Activated T-cell treated with anti-CD3 and anti-CD28 coated beads, Interleukin-2, amount 50 U/mL, for 4 hours (primary cell): ENCODE measurements around the gene GABPB2. TPM values are rescaled to one million over a fixed set of nuclear protein-coding genes. Genes with fewer than 3 reads are reported as not detected.

Experiments
- ATAC-seq, 2 donors: fragments of 200-7000 bp; cut with Tn5 transposase; one replicate each; pipeline ENCODE4 v1.10.0; 2021
- DNase-seq: peaks from one replicate; pipeline ENCODE4 v3.0.0-alpha.2; 2020
- H3K27me3 Mint-ChIP-seq: one replicate; pipeline ENCODE4 v1.8.0; 2021; ENCODE audit warnings: low read depth, mixed read lengths
- H3K36me3 Mint-ChIP-seq: one replicate; pipeline ENCODE4 v1.8.0; 2022; ENCODE audit warnings: mixed read lengths; ENCODE audit not compliant: insufficient read depth
- H3K4me1 Mint-ChIP-seq: one replicate; pipeline ENCODE4 v1.8.0; 2021; ENCODE audit warnings: low read depth, mixed read lengths
- H3K4me3 Mint-ChIP-seq: one replicate; pipeline ENCODE4 v1.8.0; 2021; ENCODE audit warnings: mild to moderate bottlenecking, moderate library complexity, mixed read lengths
- H3K9me3 Mint-ChIP-seq: one replicate; pipeline ENCODE4 v1.8.0; 2021; ENCODE audit warnings: mixed read lengths
- total RNA-seq, 3 donors: library from RNA; stranded (reverse); gene quantifications; one replicate each; pipeline ENCODE4 v1.2.1, GENCODE V29; 2021

GABPB2 gene
- total RNA-seq, 3 donors from 2014 or later: 22.0 to 25.7 (median 22.2) TPM

GRCh38 chr1:151133018-151133806 is 62.7 kb downstream of the GABPB2 start:
- Mint-ChIP-seq H3K4me3 (no peak overlapping the region), H3K27me3 (peaks cover 8% of the 10 kb centered on the region), H3K4me1 (peaks cover 9% of the 10 kb centered on the region), H3K9me3 (no peaks in the 10 kb centered on the region), H3K36me3 (no peaks in the 10 kb centered on the region)
- no peak for ATAC-seq
- no peak for DNase-seq

GRCh38 chr1:151134396-151134795 is 63.8 kb downstream of the GABPB2 start:
- H3K36me3 Mint-ChIP-seq: no peaks in the 10 kb centered on the region
- H3K27me3 Mint-ChIP-seq: peaks cover 8% of the 10 kb centered on the region
- ATAC-seq (no peak), DNase-seq (no peak)
- peaks cover 9% of the 10 kb centered on the region for H3K4me1 Mint-ChIP-seq
- H3K4me3 Mint-ChIP-seq: no peak overlapping the region
- no peaks in the 10 kb centered on the region for H3K9me3 Mint-ChIP-seq

DNA sequence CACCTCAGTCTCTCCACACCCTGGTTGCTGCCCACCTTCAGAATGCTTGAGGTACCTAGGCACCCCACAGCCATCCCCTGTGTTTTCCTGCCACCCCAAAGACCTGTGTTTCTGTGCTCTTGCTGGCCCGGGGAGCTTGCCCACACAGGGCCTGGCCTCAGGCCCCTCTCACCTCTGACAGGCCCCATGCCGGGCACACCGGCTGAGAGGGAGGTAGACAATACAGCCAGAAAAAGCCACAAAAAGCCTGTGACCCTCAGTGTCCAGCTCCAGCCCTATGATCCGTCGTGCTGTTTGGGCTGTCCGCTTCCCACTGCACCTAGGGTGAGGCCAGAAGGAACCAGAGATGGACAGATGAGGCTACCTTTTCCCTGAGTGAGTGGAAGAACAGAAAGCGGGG is 64.4 kb downstream of the GABPB2 start:
- H3K27me3 Mint-ChIP-seq: peaks cover 8% of the 10 kb centered on the region
- ATAC-seq: no peak
- no peaks in the 10 kb centered on the region for H3K9me3 Mint-ChIP-seq

DNA sequence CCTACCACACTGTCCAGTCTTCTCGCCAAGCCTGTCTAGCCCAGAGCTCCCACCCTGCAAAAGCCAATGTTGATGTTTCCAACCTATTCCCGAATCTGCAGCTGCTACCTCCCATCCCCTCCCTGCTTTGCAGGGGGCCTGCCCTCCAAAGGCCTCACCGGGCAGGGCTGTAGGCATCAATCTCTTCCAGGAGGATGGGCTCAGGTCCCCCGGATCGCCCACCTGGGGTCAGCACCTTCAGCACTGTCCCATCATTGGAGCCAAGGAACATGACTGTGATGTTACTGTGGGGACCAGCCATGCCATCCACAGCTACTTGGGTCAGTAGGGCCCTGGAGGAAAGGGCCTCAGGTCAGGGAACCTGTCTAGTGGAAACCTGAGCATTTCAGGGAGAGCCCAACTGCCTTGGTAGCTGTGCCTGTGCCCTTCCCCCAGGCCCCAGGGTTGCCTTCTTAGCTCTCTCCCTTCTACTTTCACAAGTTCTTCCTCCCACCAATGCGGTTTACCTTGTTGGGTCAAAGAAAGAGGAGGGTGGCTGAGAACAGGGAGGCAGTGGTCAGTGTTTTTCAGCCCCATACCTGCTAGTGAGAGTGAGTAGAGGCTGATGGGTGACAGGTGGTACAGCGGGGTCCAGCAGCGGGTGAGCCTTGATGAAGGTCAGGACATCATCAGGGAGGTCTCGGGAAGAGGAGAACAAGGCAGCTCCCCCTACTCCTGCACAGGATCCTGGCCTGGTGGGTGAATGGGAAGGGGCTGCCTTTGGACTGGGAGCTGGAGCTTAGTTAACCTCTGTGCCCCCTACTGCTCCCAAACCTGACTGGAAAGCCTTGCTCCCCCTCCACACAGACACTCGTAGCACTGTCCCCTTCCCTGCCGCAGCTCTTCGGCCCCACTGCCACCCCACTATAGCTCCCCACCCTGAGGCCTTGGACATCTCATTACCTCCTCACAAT is 65.1 kb downstream of the GABPB2 start:
- H3K4me3 Mint-ChIP-seq: no peak overlapping the region
- H3K27me3 Mint-ChIP-seq: peaks cover 8% of the 10 kb centered on the region
- H3K9me3 Mint-ChIP-seq: no peaks in the 10 kb centered on the region
- ATAC-seq: no peak
- DNase-seq: no peak
- no peaks in the 10 kb centered on the region for H3K36me3 Mint-ChIP-seq
- H3K4me1 Mint-ChIP-seq: peaks cover 9% of the 10 kb centered on the region

More for the DNA sequence above, 64.4 kb downstream of the GABPB2 start:
- Mint-ChIP-seq H3K4me1 (peaks cover 9% of the 10 kb centered on the region), H3K4me3 (no peak overlapping the region), H3K36me3 (no peaks in the 10 kb centered on the region)
- no peak for DNase-seq

- Mint-ChIP-seq H3K36me3 (no peaks in the 10 kb centered on the region), H3K4me3 (no peak overlapping the region), H3K4me1 (no peaks in the 10 kb centered on the region), H3K27me3 (no peaks in the 10 kb centered on the region), H3K9me3 (no peaks in the 10 kb centered on the region)
- ATAC-seq: no peak
- DNase-seq: no peak
Observed at GRCh38 chr1:151137789-151138188, 67.2 kb downstream of the GABPB2 start.

DNA sequence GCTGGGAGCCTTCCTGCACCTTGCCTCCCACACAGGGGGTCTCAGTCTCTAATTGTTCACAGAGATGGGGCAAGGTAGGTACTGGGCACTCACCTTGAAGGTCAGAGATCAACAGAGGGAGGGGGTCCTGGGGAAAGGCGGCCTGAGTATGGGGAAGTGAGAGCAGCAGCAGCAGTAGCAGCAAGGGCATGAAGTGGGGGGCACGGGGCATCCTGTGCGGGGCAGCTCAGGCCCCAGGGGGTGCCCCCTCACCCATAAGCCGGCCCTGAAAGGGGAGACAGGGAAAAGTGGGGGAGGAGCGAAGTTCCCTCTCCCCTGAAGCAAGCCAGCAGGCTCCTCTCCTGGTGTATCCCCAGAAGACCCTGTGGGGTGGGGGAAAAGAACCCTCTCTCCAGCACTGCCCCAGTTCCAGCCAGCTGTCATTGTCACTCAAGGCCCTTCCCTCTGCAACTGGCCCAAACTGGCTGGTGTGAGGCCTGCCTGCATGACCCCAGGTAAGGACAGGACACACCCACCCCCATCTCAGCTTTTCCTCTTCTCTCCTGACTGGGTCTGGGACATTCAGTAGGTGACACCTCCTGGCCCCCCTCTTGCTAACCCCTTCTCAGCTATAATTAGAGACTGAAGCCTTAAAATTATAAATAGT is 72.0 kb downstream of the GABPB2 start:
- no peaks in the 10 kb centered on the region for H3K9me3 Mint-ChIP-seq
- H3K36me3 Mint-ChIP-seq: no peaks in the 10 kb centered on the region
- H3K27me3 Mint-ChIP-seq: no peaks in the 10 kb centered on the region
- peaks cover 11% of the 10 kb centered on the region for H3K4me1 Mint-ChIP-seq
- no peak for ATAC-seq
- no peak for DNase-seq
- no peak overlapping the region for H3K4me3 Mint-ChIP-seq

GRCh38 chr1:151143057-151143435 is 72.5 kb downstream of the GABPB2 start:
- no peak overlapping the region for H3K4me3 Mint-ChIP-seq
- H3K27me3 Mint-ChIP-seq: no peaks in the 10 kb centered on the region
- DNase-seq (no peak), ATAC-seq (no peak)
- peaks cover 11% of the 10 kb centered on the region for H3K4me1 Mint-ChIP-seq
- H3K36me3 Mint-ChIP-seq: no peaks in the 10 kb centered on the region
- no peaks in the 10 kb centered on the region for H3K9me3 Mint-ChIP-seq

DNA sequence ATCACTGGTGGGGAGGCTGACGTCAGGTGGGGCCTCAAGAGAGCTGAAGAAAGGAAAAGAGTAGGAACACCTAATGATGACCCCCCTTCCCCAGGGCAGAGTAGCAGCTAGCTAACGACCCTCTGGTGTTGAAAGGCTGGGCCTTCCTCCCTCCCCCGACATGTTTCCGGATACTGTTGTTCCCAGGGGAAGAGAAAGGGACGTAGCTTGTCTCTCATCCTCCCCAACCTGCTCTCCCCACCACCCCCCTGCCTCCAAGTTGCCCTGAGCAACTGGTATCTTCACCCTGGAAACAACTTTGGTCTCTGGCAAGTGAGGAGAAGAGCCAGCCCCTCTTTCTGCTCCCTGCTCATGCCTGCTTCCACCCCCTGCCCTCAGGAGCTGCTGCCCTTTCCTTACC is 73.4 kb downstream of the GABPB2 start:
- ATAC-seq: no peak

DNA sequence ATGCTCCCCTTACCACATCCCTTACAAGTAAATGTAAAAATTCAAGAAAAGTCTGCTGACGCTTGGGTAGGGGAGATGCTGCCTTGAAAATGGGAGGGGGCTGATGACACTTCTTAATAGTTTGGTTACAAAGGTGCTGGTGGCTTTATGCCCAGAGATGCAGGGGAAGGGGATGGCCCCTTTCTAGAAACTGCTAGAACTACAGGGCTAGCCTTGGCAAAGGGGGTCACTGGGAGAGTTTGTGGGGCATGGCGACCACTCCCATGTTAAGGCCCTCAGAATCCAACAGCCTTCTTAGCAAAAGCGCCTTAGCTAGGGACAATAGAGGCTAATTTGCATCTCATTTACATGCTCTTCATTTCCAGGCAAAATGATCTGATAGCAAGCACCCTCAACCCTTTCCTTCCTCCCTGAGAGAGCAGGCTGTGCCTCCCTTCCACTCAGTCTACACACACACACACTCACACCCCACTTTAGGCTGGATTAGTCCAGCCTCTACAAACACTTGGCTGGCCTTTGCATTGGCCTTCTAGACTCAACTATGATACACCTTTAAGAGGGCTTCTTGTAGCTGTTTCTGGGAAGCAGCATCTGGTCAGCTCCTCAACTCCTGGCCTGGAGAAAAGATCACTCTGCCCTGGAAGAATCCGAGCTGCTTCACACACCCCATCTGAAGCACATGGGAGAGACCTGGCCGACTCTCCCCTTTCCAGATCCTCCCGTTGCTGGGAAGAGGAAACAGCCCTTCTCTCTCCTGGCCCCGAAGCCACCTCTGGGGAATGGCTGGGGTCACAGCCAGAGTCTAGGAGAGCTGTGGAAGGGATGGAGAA is 74.1 kb downstream of the GABPB2 start:
- ATAC-seq: no peak
- Mint-ChIP-seq H3K36me3 (no peaks in the 10 kb centered on the region), H3K9me3 (no peaks in the 10 kb centered on the region), H3K27me3 (no peaks in the 10 kb centered on the region), H3K4me3 (peak overlapping the region; percentile 37), H3K4me1 (peaks cover 11% of the 10 kb centered on the region)
- DNase-seq: no peak

More for the DNA sequence above, 73.4 kb downstream of the GABPB2 start:
- Mint-ChIP-seq H3K4me1 (peaks cover 11% of the 10 kb centered on the region), H3K36me3 (no peaks in the 10 kb centered on the region), H3K27me3 (no peaks in the 10 kb centered on the region), H3K9me3 (no peaks in the 10 kb centered on the region), H3K4me3 (no peak overlapping the region)
- DNase-seq: no peak

DNA sequence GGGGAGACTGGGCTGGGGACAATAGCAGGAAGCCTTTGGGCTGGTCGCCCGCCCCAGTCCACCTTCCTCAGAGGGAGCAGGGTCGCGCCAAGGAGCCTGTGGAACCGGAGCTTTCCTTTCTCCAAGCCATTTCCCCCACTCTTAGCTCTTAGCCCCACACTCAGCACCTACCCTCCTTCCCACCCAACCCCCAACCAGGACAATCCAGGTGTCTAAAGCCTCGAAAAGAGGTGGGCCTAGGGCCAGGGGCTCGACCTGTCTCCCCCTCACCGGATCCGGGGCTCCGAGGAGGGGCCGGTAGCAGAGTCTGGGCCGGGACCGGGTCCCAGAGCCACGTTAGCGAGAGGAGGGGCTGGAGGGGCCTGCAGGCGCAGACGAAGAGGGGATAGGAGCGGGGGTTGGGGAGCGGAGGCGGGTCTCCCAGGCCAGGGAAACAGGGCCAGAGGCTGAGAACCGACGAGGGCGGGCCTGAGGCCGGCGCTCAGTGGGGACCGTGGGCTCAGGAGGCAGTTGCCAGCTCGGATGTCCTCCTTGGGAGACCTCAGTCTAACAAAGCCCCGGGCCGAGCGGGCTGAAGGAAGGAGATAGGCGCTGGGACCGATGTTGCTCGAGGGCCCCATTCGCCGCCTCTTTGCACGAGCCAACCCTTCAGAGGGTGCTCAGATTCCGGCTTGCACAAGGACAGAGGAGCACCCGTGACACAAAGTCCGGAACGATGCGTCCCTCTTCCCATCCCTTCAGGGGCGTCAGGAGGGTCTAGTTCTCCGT is 74.9 kb downstream of the GABPB2 start:
- DNase-seq (no peak), ATAC-seq (peak; percentile 19 to 29)
- peaks cover 11% of the 10 kb centered on the region for H3K4me1 Mint-ChIP-seq
- H3K4me3 Mint-ChIP-seq: peak overlapping the region; percentile 85
- no peaks in the 10 kb centered on the region for H3K27me3 Mint-ChIP-seq
- H3K9me3 Mint-ChIP-seq: no peaks in the 10 kb centered on the region
- H3K36me3 Mint-ChIP-seq: no peaks in the 10 kb centered on the region

DNA sequence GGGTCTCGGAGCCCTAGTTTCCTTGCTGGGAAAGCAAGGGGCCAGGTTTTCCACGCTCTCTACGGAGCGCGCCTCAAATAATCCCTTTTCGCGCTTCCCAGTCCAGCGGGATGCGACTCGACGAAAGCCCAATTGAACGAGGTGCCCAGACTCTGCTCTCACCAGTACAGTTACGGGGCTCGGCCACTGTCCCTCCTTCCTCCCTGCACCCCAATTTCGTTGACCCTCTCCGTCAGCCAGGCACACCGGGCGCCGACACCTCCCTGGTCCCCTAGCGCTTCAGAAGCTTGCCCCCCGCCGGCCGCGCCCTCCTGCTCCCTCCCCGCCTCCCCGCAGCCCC is 75.5 kb downstream of the GABPB2 start:
- Mint-ChIP-seq H3K27me3 (no peaks in the 10 kb centered on the region), H3K9me3 (no peaks in the 10 kb centered on the region), H3K36me3 (no peaks in the 10 kb centered on the region), H3K4me1 (peaks cover 11% of the 10 kb centered on the region), H3K4me3 (peak overlapping the region; percentile 85)
- DNase-seq: no peak
- peak; percentile 4 to 11 for ATAC-seq

DNA sequence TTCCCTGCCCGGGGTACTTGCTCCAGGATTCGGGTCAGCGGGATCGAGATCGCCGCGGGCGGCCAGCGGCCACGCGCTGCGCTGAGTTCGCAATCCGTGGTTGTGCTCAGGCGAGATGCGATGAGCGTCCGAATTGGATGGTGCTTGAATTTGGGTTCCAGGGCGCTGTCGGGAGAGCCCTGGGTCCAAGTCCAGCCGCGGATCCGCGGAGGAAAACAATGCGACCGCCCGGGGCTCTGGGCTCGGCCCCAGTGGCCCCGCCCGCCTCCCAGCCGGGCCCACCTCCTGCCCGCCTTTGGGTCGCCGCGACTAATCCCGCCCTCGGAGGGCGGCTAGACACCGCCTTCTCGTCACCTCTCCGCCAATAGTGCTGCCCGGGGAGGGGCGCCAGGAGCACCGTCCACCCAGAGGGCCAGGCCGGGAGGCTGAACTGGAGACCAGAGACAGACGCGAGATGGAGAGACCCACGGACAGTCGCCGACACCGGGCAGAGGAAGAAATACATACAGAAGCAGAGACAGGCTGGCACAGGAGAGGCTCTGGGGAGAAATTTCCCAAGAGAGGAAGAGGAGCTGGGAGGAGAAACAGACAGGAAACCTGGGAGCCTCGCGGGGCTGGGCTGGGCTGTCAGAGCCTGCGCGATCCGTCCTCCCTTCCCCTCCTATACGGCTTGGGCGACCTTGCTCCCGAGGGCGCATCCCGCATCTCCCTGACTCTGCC is 76.0 kb downstream of the GABPB2 start, which contains the start of gene SEMA6C:
Gene SEMA6C, minus strand, starts transcription at position 220 of the 720 bp plus-strand sequence. CDS start 4,010 bp downstream, outside the sequence.
- peak; percentile 100 for ATAC-seq
- DNase-seq: peak; percentile 78
- Mint-ChIP-seq H3K27me3 (no peaks in the 10 kb centered on the region), H3K9me3 (no peaks in the 10 kb centered on the region), H3K4me1 (peaks cover 11% of the 10 kb centered on the region), H3K4me3 (peak within 1 kb of the TSS; percentile 85), H3K36me3 (no peaks in the 10 kb centered on the region)

DNA sequence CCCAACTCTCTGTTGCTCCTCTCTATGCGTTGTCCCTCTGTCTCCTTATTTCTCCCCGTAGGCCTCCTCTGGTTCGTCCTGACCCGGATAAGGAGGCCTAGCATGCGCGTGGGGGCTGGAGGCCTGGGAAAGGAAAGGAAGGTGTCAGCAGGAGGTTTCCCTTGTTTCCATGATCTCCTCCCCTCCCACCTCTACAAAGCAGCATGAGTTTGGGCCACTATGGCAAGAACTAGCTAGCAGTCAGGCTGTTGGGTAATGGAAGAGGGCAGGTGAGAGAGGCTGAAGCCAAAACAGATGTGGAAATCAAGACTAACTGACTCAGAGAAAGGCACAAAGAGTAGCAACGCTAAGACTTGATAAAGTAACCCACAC is 76.6 kb downstream of the GABPB2 start:
- peak overlapping the region; percentile 85 for H3K4me3 Mint-ChIP-seq
- no peak for ATAC-seq

More for the DNA sequence above, 76.6 kb downstream of the GABPB2 start:
- Mint-ChIP-seq H3K9me3 (no peaks in the 10 kb centered on the region), H3K27me3 (no peaks in the 10 kb centered on the region), H3K4me1 (peaks cover 11% of the 10 kb centered on the region), H3K36me3 (no peaks in the 10 kb centered on the region)
- no peak for DNase-seq
